Caki2 (cell line): ENCODE results near the gene NEK10. TPM values are rescaled to one million over a fixed set of nuclear protein-coding genes. Genes with fewer than 3 reads are reported as not detected.
"Not testable (repeated sequence)": the region's sequence is repeated elsewhere in the genome, so short reads cannot be mapped to it uniquely, and the experiment has no call there.

Experiments
- DNase-seq: peaks from one replicate; pipeline ENCODE4 v3.0.0-alpha.2; 2015; ENCODE audit warnings: low read depth
- in situ Hi-C: cut with HindIII; loops from 2 replicates; pipeline ENCODE4 v1.10.0; 2016; ENCODE audit warnings: low sequenced_read_pairs, low pct_unique_long_range_greater_than_20kb, mixed read lengths
- total RNA-seq: library from RNA; depleted of rRNA; stranded (reverse); fragments of >200 nt; shearing (Covaris generic); gene quantifications from 2 replicates; pipeline ENCODE4 v1.2.3, GENCODE V29; 2014; ENCODE audit warnings: low replicate concordance

The NEK10 gene
- total RNA-seq, 1 experiment from 2014 or later = 0.07 TPM

DNA sequence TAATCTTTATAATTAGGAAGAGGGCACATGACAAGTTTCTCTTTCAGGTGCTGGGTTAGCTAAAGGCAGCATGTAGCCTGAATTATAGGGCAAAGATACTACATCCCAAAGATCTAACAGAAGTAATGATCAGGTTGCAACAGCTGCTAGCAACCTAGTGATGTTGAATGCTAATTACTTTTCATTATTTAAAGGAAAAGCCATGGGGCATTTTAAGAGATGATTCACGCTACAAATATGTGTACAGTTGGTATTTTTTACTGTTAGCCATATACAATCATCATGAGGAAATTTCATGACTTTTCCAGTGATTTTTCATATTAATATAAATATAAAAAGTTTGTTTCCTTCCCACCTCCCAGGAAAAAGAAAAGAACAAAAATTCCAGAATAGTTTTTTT is 43.0 kb downstream of the NEK10 start:
- DNase-seq = no peak
- in situ Hi-C loops = no loop called here

DNA sequence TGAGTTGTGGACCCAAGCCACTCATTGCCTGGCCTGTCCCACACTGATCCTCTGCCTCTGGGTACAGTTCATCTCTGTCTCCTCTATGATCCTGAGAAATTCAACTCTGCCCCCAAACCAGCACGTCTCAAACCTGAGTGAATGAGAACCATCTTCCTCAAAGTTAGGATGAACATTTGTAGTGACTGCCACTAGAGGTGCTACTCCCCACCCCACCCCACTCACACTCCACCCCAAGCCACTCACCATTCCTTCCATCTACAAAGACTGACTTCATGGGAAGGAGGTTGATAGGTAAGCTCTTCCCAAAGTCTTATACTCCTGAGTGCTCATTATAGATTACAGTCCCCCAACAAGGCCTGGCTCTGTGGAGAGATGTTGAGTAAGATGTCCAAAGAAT is 43.8 kb downstream of the NEK10 start:
- in situ Hi-C loops = no loop called here
- DNase-seq = no peak

- DNase-seq = no peak
- in situ Hi-C loops = no loop called here
Measured at GRCh38 chr3:27324686-27325085, 44.5 kb downstream of the NEK10 start.

- in situ Hi-C loops = no loop called here
Measured at GRCh38 chr3:27323087-27323570, 46.1 kb downstream of the NEK10 start.

GRCh38 chr3:27322634-27323033 is 46.5 kb downstream of the NEK10 start:
- in situ Hi-C loops = no loop called here

More at GRCh38 chr3:27323087-27323570, 46.1 kb downstream of the NEK10 start:
- DNase-seq = no peak

GRCh38 chr3:27319847-27320526 is 49.2 kb downstream of the NEK10 start:
- in situ Hi-C loops = no loop called here
- DNase-seq = no peak

More at GRCh38 chr3:27322634-27323033, 46.5 kb downstream of the NEK10 start:
- no peak for DNase-seq

DNA sequence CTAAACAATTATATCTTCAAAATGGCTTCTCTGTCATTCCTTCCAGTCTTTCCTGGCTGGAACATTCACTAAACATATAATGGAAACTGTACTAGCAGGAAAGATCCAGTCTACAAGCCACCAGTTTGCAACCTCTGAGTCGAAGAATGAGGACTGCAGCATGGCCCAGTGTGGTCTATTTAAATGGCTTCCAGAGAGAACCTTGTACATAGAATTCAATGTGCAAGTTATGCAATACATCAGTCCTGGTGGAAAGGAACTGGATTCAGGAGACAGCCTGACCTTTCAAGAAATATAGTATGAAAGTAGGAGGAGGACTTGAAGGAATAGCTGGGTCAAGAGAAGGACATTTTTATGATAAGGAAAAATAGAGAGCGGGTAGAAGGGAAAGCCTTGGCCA is 49.9 kb downstream of the NEK10 start:
- in situ Hi-C loops = no loop called here
- DNase-seq = no peak

GRCh38 chr3:27317096-27317495 is 52.1 kb downstream of the NEK10 start:
- DNase-seq = no peak
- in situ Hi-C loops = no loop called here

GRCh38 chr3:27315003-27315402 is 54.2 kb downstream of the NEK10 start:
- no peak for DNase-seq
- in situ Hi-C loops = no loop called here

GRCh38 chr3:27312044-27312668 is 57.0 kb downstream of the NEK10 start:
- in situ Hi-C loops = no loop called here
- peak; percentile 82 for DNase-seq

DNA sequence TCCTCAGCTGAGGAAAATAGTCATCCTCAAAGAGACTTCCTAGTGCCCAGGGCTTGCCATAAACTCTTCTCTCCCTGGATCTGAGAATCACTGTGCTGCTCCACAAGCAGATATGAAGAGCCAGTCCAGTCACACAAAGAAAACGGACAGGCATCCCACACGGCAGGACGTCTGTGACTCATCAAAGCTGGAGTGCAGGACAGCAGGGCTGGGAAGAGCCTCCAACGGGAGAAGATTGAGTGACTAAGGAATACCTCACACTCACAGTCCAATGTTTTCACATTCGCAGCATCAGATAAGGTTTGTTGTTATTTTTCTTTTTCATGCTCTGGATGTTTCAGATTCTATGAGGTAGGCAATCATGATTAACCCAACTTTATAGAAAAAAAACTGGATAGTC is 57.8 kb downstream of the NEK10 start:
- DNase-seq = peak; percentile 92
- in situ Hi-C loops = no loop called here

DNA sequence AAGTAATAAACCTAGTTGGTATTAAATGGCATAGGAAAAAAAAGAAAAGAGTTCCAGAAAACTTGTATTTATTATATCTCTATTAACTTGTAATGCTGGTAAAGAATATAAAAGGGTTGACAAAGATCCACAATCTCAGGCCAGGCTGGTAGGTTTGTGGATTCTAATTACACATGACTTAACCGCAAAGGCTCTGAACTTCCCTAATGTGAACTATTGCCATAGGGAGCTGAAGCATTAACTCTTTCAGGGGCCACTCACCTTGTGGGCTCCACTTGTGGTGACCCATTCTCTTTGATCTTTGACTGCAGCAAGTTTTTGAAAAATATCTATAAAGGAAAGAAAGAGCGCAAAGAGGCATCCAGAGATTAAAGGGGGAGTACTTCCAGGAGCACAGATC is 58.5 kb downstream of the NEK10 start:
- DNase-seq = peak; percentile 35
- in situ Hi-C loops = no loop called here

GRCh38 chr3:27307566-27307965 is 61.6 kb downstream of the NEK10 start:
- no peak for DNase-seq
- in situ Hi-C loops = no loop called here

- in situ Hi-C loops = no loop called here
- no peak for DNase-seq
Measured at GRCh38 chr3:27302891-27303290, 66.3 kb downstream of the NEK10 start.

DNA sequence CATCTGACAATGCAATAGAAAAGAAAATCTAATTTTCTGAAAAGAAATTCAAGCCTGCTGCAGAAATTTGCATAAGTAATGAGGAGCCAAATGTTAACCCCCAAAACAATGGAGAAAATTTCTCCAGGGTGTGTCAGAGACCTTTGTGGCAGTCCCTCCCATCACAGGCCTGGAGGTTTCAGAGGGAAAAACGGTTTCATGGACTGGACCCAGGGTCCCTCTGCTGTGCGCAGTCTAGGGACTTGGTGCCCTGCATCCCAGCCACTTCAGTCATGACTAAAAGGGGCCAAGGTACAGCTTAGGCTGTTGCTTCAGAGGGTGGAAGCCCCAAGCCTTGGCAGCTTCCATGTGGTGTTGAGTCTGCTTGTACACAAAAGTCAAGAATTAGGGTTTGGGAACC is 70.2 kb downstream of the NEK10 start:
- DNase-seq, in situ Hi-C loops: not testable (repeated sequence)

GRCh38 chr3:27293939-27294338 is 75.2 kb downstream of the NEK10 start:
- DNase-seq = no peak
- in situ Hi-C loops = no loop called here

- in situ Hi-C loops = no loop called here
- DNase-seq = no peak
Measured at GRCh38 chr3:27290760-27291159, 78.4 kb downstream of the NEK10 start.

DNA sequence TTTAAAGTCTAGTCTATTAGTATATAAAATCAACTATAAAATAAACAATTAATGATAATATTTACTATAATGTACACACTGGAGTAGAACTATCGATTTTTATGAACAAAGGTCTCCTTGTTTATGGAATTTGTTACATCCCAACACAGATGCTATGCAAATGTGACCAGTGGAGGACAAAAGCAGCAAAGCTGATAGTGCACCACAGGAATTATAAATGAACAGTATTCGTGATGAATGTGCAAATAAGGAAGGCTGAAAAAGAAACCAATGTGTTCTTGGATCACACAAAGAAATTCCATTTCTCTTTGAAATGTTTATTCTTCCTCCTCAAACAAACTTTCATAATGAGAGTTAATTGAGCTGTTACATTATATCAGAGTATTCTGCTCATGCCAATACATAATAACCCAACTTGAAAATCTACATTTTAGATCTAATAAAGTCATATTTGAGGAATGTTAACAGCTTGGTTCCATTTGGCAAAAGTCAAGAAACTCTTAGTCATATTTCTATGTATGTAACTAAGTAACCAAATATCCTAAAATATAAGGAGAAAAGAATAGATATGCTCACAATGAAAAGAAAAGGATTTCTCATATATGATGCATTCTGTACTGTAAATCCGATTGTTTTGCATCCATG is 79.3 kb downstream of the NEK10 start:
- in situ Hi-C loops = no loop called here
- DNase-seq = no peak

- in situ Hi-C loops = no loop called here
- DNase-seq = no peak
Measured at GRCh38 chr3:27287052-27287451, 82.1 kb downstream of the NEK10 start.
